PC-3 (cell line): ENCODE results near the gene NRAS. TPM values are rescaled to one million over a fixed set of nuclear protein-coding genes. Genes with fewer than 3 reads are reported as not detected.

ENCODE experiments used
- ATAC-seq: fragments of 200-7000 bp; cut with Tn5 transposase; 2 replicates; pipeline ENCODE4 v1.9.1; 2020; ENCODE audit warnings: mild to moderate bottlenecking, moderate library complexity
- BruUV-seq: library from RNA; stranded (reverse); fragments of 400-500 nt; replicated peaks from 2 replicates; lab custom pipeline; 2021; lab: Mats Ljungman, UMichigan
- CTCF ChIA-PET: fragments of 300-600 bp; sonication (Branson Sonifier 250); formaldehyde crosslinking; loops from one replicate; lab custom pipeline; 2022; ENCODE audit warnings: antibody characterized with exemption; lab: Charles Lee
- POLR2A ChIA-PET: fragments of 300-600 bp; sonication (Branson Sonifier 250); formaldehyde crosslinking; loops from one replicate; lab custom pipeline; 2022; ENCODE audit warnings: antibody characterized with exemption; ENCODE audit not compliant: unreplicated experiment; lab: Charles Lee
- DNase-seq: peaks from one replicate; pipeline ENCODE4 v3.0.0-alpha.2; 2015
- H2AFZ ChIP-seq: fragments of 300-600 bp; sonication (generic); 2 replicates; pipeline ENCODE4 v1.6.0; 2016; ENCODE audit warnings: antibody characterized with exemption, low read length
- H3F3A ChIP-seq: fragments of 300-600 bp; sonication (generic); one replicate; pipeline ENCODE4 v1.6.0; 2017; ENCODE audit warnings: antibody characterized with exemption, low read length, control low read depth, mild to moderate bottlenecking; ENCODE audit not compliant: unreplicated experiment
- H3K27ac ChIP-seq: fragments of 300-600 bp; sonication (generic); 2 replicates; pipeline ENCODE4 v1.5.1; 2016; ENCODE audit warnings: mild to moderate bottlenecking, low read length
- H3K27me3 ChIP-seq: fragments of 300-600 bp; sonication (generic); 2 replicates; pipeline ENCODE4 v1.6.1; 2016; ENCODE audit warnings: low read length, mixed read lengths
- H3K36me3 ChIP-seq: fragments of 300-600 bp; sonication (generic); 2 replicates; pipeline ENCODE4 v1.6.1; 2016; ENCODE audit warnings: low read depth, mixed run types, low read length, mixed read lengths
- H3K4me1 ChIP-seq: fragments of 300-600 bp; sonication (generic); 2 replicates; pipeline ENCODE4 v1.5.1; 2016; ENCODE audit warnings: low read length; ENCODE audit not compliant: insufficient read depth
- H3K4me2 ChIP-seq: fragments of 300-600 bp; sonication (generic); 2 replicates; pipeline ENCODE4 v1.6.0; 2016; ENCODE audit warnings: low read length
- H3K4me3 ChIP-seq: fragments of 300-600 bp; sonication (generic); 2 replicates; pipeline ENCODE4 v1.5.1; 2016; ENCODE audit warnings: mild to moderate bottlenecking, low read length, mixed read lengths
- H3K79me2 ChIP-seq: fragments of 300-600 bp; sonication (generic); 2 replicates; pipeline ENCODE4 v1.6.1; 2017; ENCODE audit warnings: low read length, mixed read lengths
- H3K9ac ChIP-seq: fragments of 300-600 bp; sonication (generic); 2 replicates; pipeline ENCODE4 v1.6.0; 2016; ENCODE audit warnings: mild to moderate bottlenecking, low read length
- H3K9me2 ChIP-seq: fragments of 300-600 bp; sonication (generic); replicated peaks from 2 replicates; pipeline ENCODE4 v1.6.1; 2016; ENCODE audit warnings: mixed run types, low read length, mixed read lengths
- H3K9me3 ChIP-seq: fragments of 300-600 bp; sonication (generic); 2 replicates; pipeline ENCODE4 v1.6.1; 2016; ENCODE audit warnings: low read length, mixed read lengths
- H4K20me1 ChIP-seq: fragments of 300-600 bp; sonication (generic); 2 replicates; pipeline ENCODE4 v1.6.1; 2016; ENCODE audit warnings: low read length, mixed read lengths
- EZH2 ChIP-seq: fragments of 300-600 bp; sonication (generic); IDR thresholded peaks from one replicate; pipeline ENCODE4 v1.6.1; 2017; ENCODE audit warnings: antibody characterized with exemption, mild to moderate bottlenecking, low read length; ENCODE audit not compliant: unreplicated experiment
- EZH2phosphoT487 ChIP-seq: fragments of 300-600 bp; sonication (generic); IDR thresholded peaks from 2 replicates; pipeline ENCODE4 v1.6.1; 2018; ENCODE audit warnings: mild to moderate bottlenecking, antibody characterized with exemption, low read length, borderline replicate concordance
- intact Hi-C: fragments of 100-400 bp; cut with micrococcal nuclease; formaldehyde crosslinking; loops from 2 replicates; pipeline ENCODE4 v1.9.0; 2023
- total RNA-seq: library from RNA; depleted of rRNA; stranded (reverse); fragments of >200 nt; gene quantifications from 2 replicates; pipeline ENCODE4 v1.2.3, GENCODE V29; 2014
- TF ChIP-seq, protein P1 (sequence below): fragments of 300-600 bp; sonication (generic); conservative IDR thresholded peaks from 2 replicates; pipeline ENCODE4 v1.5.1; 2017; ENCODE audit warnings: antibody characterized with exemption, low read depth, mild to moderate bottlenecking, low read length

The NRAS gene
- total RNA-seq, 1 experiment from 2014 or later, result 15.1 TPM

DNA sequence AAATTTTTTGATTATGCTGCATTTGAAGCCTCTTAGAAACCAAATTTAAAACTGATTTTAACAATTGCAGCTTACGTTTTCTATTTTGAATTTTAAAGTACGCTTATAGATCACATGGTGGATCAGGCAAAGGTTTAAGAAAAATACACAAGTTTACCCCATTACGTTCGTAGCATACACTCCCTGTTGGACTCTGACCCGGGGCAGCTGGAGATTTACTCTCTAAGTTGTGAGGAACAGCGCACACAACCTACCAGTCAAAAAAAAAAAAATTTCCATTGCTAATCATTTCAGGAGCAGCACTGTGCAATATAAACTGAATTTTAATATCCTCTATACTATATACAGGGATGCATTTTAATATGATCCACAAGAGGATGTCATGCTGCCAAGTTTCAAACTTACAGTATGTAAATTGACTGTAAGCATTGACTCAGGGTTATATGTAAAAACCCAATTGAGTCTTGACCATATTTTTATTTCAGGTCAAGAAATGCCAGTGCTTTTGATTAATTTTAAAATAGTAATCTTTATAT is 20.8 kb upstream of the NRAS start:
- no peaks in the 10 kb centered on the region for H3K4me1 ChIP-seq
- POLR2A ChIA-PET, result no interaction called here
- H3K79me2 ChIP-seq, result peaks cover 33% of the 10 kb centered on the region
- no TSS peak for BruUV-seq
- no peak overlapping the region for H3K4me2 ChIP-seq
- no peak overlapping the region for H3K27ac ChIP-seq
- H2AFZ ChIP-seq, result no peak overlapping the region
- DNase-seq (no peak), ATAC-seq (no peak)
- CTCF ChIA-PET, result no interaction called here
- H3K27me3 ChIP-seq, result no peaks in the 10 kb centered on the region
- H3K36me3 ChIP-seq, result peaks cover 81% of the 10 kb centered on the region
- no peaks in the 10 kb centered on the region for H3K9me3 ChIP-seq
- no peaks in the 10 kb centered on the region for H3F3A ChIP-seq
- peaks cover 13% of the 10 kb centered on the region; the same call in 1 of the 2 replicates for H4K20me1 ChIP-seq
- TF ChIP-seq EZH2 (no peak), EZH2phosphoT487 (no peak)
- TF ChIP-seq, protein P1, sequence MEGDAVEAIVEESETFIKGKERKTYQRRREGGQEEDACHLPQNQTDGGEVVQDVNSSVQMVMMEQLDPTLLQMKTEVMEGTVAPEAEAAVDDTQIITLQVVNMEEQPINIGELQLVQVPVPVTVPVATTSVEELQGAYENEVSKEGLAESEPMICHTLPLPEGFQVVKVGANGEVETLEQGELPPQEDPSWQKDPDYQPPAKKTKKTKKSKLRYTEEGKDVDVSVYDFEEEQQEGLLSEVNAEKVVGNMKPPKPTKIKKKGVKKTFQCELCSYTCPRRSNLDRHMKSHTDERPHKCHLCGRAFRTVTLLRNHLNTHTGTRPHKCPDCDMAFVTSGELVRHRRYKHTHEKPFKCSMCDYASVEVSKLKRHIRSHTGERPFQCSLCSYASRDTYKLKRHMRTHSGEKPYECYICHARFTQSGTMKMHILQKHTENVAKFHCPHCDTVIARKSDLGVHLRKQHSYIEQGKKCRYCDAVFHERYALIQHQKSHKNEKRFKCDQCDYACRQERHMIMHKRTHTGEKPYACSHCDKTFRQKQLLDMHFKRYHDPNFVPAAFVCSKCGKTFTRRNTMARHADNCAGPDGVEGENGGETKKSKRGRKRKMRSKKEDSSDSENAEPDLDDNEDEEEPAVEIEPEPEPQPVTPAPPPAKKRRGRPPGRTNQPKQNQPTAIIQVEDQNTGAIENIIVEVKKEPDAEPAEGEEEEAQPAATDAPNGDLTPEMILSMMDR, result no peak
- H3K9me2 ChIP-seq, result no peaks in the 10 kb centered on the region
- H3K9ac ChIP-seq, result no peak overlapping the region
- H3K4me3 ChIP-seq, result no peak overlapping the region
- intact Hi-C loops, result no loop called here

DNA sequence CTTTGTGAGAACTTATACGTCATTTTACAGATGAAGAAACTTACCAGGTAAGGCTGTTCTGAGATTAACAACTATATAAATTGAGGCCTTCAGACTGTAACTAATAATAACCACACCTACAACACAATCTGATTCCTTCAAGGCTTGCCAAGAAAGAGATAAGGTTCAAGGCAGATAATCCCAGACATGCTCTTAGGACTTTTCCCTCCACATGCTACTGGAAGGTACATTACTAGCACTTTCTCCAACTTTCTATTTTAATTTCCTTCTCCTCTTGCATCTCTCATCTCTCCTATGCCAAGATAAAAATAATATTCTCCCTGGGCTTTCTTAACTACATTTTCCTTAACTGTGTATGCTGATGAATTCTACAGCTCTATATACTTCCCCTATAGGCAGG is 18.9 kb upstream of the NRAS start:
- POLR2A ChIA-PET, result no interaction called here
- Histone ChIP-seq H4K20me1 (peaks cover 2% of the 10 kb centered on the region; the same call in 1 of the 2 replicates), H3K27ac (no peak overlapping the region), H3K4me1 (no peaks in the 10 kb centered on the region), H3K27me3 (no peaks in the 10 kb centered on the region), H3K4me3 (no peak overlapping the region), H3F3A (no peaks in the 10 kb centered on the region), H3K9me3 (no peaks in the 10 kb centered on the region), H3K79me2 (peaks cover 14% of the 10 kb centered on the region), H2AFZ (no peak overlapping the region), H3K9me2 (no peaks in the 10 kb centered on the region), H3K9ac (no peak overlapping the region), H3K4me2 (no peak overlapping the region), H3K36me3 (peaks cover 83% of the 10 kb centered on the region)
- ATAC-seq, result no peak
- CTCF ChIA-PET, result no interaction called here
- TF ChIP-seq EZH2 (no peak), EZH2phosphoT487 (no peak)
- TF ChIP-seq, protein P1, result no peak
- BruUV-seq, result no TSS peak
- no peak for DNase-seq
- intact Hi-C loops, result no loop called here

DNA sequence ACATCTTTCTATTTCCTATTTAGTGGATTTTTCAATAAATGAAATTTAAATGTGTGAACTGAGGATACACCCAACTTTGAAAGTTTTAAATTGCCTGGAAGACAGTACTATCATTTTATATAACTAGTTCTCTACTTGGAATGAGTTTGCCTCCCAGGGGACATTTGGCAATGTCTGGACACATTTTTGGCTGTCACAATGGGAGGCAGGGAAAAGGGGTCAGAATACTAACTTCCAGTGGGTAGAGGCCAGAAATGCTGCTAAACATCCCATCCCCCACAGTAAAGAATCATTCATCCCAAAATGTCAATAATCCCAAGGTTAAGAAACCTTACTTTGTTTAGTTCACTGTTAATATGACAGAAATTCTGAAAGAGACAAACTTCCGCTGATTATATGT is 13.2 kb upstream of the NRAS start:
- Histone ChIP-seq H3K9me3 (no peaks in the 10 kb centered on the region), H3K4me1 (no peaks in the 10 kb centered on the region), H4K20me1 (no peaks in the 10 kb centered on the region; the same call in 1 of the 2 replicates), H3K27ac (no peak overlapping the region), H3K9ac (no peak overlapping the region), H2AFZ (no peak overlapping the region), H3K9me2 (no peaks in the 10 kb centered on the region), H3K79me2 (peaks cover 4% of the 10 kb centered on the region; the same call in 1 of the 2 replicates), H3K27me3 (no peaks in the 10 kb centered on the region), H3K4me3 (no peak overlapping the region), H3K4me2 (no peak overlapping the region), H3F3A (no peaks in the 10 kb centered on the region), H3K36me3 (peaks cover 94% of the 10 kb centered on the region)
- ChIA-PET CTCF (no interaction called here), POLR2A (no interaction called here)
- intact Hi-C loops, result no loop called here
- TF ChIP-seq, protein P1, result no peak
- TF ChIP-seq EZH2, result no peak
- TF ChIP-seq EZH2phosphoT487, result no peak
- TSS peak; percentile 7 for BruUV-seq
- no peak for DNase-seq
- no peak for ATAC-seq
